MG63 (cell line): Measurements from ENCODE around the gene DAGLA. TPM values are rescaled to one million over a fixed set of nuclear protein-coding genes. Genes with fewer than 3 reads are reported as not detected.
A peak's percentile ranks its signal among the peaks of the same experiment; 100 is the strongest.

ENCODE experiments used
- DNase-seq: peaks from one replicate; pipeline ENCODE4 v3.0.0-alpha.2; 2020
- H3K27me3 ChIP-seq: fragments of 250-450 bp; sonication (Bioruptor Pico); 2 replicates; pipeline ENCODE4 v1.5.1; 2020; ENCODE audit warnings: mild to moderate bottlenecking, moderate library complexity
- H3K36me3 ChIP-seq: fragments of 250-450 bp; sonication (Bioruptor Pico); 2 replicates; pipeline ENCODE4 v1.5.1; 2020; ENCODE audit warnings: mild to moderate bottlenecking, moderate library complexity
- H3K4me3 ChIP-seq: fragments of 250-450 bp; sonication (Bioruptor Pico); 2 replicates; pipeline ENCODE4 v1.5.1; 2020; ENCODE audit warnings: mild to moderate bottlenecking, moderate library complexity
- H3K9me3 ChIP-seq: fragments of 250-450 bp; sonication (Bioruptor Pico); 2 replicates; pipeline ENCODE4 v1.5.1; 2020; ENCODE audit warnings: mild to moderate bottlenecking, moderate library complexity
- total RNA-seq: library from RNA; depleted of rRNA; stranded (reverse); fragments of >200 nt; shearing (Covaris generic); gene quantifications from 2 replicates; pipeline ENCODE4 v1.2.3, GENCODE V29; 2014; ENCODE audit warnings: low replicate concordance

The DAGLA gene
- total RNA-seq, 1 experiment from 2014 or later = 1.3 TPM

- Histone ChIP-seq H3K27me3 (no peaks in the 10 kb centered on the region), H3K4me3 (no peak overlapping the region), H3K9me3 (no peaks in the 10 kb centered on the region), H3K36me3 (no peaks in the 10 kb centered on the region)
- no peak for DNase-seq
These were observed 101.4 kb downstream of the DAGLA start for GRCh38 chr11:61781585-61781984.

DNA sequence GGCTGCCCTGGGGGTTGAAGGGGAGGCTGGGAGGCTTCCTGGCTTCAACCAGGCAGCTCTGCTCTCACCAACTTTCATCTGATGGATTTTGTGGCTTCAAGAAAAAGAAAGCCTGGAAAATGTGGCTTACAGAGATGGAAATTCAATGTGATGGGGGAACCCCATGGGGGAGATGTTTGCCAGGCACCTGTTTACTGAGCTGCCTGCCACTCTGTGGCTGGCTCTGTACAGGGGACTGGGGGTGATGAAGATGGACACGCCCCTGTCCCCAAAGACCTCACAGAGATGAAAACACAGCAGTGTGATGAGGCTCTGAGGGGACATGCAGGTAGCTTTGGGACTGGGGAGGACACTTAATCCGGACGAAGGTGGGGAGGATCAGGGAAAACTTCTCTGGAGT is 102.1 kb downstream of the DAGLA start:
- peaks cover under 1% of the 10 kb centered on the region for H3K36me3 ChIP-seq
- H3K9me3 ChIP-seq = no peaks in the 10 kb centered on the region
- H3K4me3 ChIP-seq = no peak overlapping the region
- no peak for DNase-seq
- no peaks in the 10 kb centered on the region for H3K27me3 ChIP-seq

- no peaks in the 10 kb centered on the region for H3K9me3 ChIP-seq
- H3K4me3 ChIP-seq = no peak overlapping the region
- H3K27me3 ChIP-seq = no peaks in the 10 kb centered on the region
- DNase-seq = no peak
- H3K36me3 ChIP-seq = peaks cover 6% of the 10 kb centered on the region
These were observed 102.7 kb downstream of the DAGLA start for GRCh38 chr11:61782841-61783240.

DNA sequence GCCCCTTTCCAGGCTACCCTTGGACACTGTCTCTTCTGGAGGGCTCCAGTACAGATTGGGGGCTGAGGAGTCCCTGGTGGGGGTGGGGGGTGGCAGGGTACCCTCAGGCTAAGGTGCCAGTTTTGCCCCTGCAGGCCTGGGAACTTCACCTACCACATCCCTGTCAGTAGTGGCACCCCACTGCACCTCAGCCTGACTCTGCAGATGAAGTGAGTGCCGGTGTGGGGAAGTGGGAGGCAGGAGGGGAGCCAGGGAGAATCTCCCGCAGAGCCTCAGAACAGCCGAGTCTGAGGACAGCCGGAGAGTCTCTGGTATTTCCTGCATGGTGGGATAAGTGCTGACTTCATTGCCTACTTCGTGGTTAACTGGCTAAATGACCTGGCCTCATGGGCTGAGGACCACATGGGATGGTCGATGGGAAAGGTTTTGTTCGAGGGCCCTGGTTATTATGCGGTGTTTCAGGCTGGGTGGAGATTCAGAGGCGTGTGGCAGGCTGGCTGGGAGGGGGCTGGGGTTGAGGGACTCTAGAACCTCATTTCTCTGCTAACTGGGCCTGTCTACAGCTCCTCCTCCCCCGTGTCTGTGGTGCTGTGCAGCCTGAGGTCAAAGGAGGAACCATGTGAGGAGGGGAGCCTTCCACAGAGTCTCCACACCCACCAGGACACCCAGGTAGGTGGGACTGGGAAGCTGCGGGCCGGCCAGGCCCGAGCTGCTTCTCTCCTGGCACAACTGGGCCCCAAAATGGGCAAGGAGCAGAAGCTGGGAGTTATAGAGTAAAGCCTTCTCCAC is 103.7 kb downstream of the DAGLA start:
- H3K4me3 ChIP-seq = no peak overlapping the region
- peaks cover 17% of the 10 kb centered on the region for H3K36me3 ChIP-seq
- H3K9me3 ChIP-seq = no peaks in the 10 kb centered on the region
- no peaks in the 10 kb centered on the region for H3K27me3 ChIP-seq
- DNase-seq = no peak

DNA sequence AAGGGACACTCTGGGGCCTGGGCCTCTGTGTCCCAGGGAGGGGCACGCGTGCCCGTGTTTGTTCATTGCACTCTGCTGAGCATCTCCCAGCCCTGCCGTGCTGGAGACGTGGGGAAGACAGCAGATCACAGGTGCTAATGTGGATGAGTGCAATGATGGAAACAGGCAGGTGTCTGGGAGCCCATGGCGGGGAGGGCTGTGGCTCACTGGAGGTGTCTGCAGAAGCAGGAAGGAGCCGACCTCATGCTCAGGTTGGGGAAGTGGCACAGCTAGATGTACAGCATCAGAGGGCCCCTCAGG is 104.3 kb downstream of the DAGLA start:
- H3K4me3 ChIP-seq = no peak overlapping the region
- DNase-seq = no peak
- no peaks in the 10 kb centered on the region for H3K27me3 ChIP-seq
- no peaks in the 10 kb centered on the region for H3K9me3 ChIP-seq
- H3K36me3 ChIP-seq = peaks cover 21% of the 10 kb centered on the region

- Histone ChIP-seq H3K4me3 (no peak overlapping the region), H3K27me3 (no peaks in the 10 kb centered on the region), H3K9me3 (no peaks in the 10 kb centered on the region), H3K36me3 (peaks cover 34% of the 10 kb centered on the region)
- DNase-seq = no peak
These were observed 105.7 kb downstream of the DAGLA start for GRCh38 chr11:61785837-61786402.

- Histone ChIP-seq H3K27me3 (no peaks in the 10 kb centered on the region), H3K9me3 (no peaks in the 10 kb centered on the region), H3K36me3 (peaks cover 41% of the 10 kb centered on the region), H3K4me3 (no peak overlapping the region)
- DNase-seq = peak; percentile 20
These were observed 107.8 kb downstream of the DAGLA start for GRCh38 chr11:61787928-61788491.

DNA sequence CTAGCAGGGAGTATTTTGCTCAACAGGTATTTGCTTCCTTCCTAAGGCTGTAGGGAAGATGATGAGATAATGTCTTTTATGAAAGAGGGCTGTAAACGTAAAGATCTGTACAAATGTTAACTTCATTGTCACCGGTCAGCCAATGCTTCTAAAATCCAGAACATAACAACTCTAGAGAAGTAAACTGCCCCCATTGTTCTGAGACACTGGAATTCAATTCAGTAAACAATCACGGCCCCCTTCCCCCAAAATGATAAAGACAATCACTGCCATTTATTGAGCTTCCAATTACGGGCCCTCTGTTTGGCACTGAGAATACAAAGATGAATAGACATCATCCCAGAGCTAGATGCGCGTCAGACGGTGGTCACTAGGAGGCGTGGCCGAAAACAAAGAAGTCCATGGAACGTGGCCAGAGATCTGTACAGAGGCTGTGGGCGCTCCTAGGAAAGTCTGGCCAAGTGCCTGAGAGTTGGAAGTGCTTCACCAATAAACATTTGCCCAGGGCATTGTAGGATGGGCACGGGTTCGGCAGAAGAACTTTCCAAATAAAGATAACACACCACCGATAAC is 111.6 kb downstream of the DAGLA start:
- H3K36me3 ChIP-seq = peaks cover 66% of the 10 kb centered on the region
- H3K4me3 ChIP-seq = peak overlapping the region; percentile 76

DNA sequence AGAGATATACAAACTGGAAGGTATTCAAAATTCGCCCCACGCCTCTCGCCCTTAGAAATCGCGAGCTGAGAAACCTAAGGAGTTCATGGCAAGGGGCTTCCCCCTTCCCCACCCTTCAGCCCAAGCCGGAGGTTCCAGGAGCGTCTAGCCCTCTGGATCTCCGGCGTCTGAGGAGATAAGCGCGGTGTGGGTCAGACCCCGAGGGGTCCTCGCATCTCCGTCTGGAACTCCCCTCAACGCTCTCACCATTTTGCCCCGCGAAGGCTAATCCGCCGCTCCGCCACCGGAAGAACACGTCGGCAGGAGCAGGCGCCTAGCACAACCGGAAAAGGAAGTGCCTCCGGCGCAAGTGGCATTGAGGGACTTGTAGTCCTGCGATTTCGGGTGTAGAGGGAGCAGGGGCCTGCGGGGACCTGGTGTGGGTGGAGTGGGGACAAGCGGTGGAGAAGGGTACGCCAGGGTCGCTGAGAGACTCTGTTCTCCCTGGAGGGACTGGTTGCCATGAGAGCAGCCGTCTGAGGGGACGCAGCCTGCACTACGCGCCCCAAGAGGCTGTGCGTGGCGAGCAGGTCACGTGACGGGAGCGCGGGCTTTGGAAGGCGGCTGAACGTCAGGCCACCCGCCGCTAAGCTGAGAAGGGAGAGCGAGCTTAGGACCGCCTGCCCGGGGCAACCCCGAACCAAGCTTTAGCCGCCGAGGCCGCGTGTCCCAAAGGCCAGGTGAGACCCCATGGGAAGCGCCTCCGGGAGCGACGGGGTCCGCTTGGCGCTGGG is 112.3 kb downstream of the DAGLA start, which contains the start of the genes FEN1 and TMEM258:
Gene FEN1 (plus strand): TSS at position 602 of the 773 bp plus-strand sequence. CDS start 2,451 bp downstream, outside the sequence.
Gene TMEM258 (minus strand): TSS at position 290 of the 773 bp plus-strand sequence. CDS start 41 bp downstream, at position 249.
- Histone ChIP-seq H3K27me3 (no peaks in the 10 kb centered on the region), H3K9me3 (no peaks in the 10 kb centered on the region), H3K36me3 (peaks cover 68% of the 10 kb centered on the region), H3K4me3 (peak within 1 kb of the TSS; percentile 76)
- peak; percentile 90 for DNase-seq

More for the DNA sequence above, 111.6 kb downstream of the DAGLA start:
- peak; percentile 81 for DNase-seq
- Histone ChIP-seq H3K9me3 (no peaks in the 10 kb centered on the region), H3K27me3 (no peaks in the 10 kb centered on the region)

DNA sequence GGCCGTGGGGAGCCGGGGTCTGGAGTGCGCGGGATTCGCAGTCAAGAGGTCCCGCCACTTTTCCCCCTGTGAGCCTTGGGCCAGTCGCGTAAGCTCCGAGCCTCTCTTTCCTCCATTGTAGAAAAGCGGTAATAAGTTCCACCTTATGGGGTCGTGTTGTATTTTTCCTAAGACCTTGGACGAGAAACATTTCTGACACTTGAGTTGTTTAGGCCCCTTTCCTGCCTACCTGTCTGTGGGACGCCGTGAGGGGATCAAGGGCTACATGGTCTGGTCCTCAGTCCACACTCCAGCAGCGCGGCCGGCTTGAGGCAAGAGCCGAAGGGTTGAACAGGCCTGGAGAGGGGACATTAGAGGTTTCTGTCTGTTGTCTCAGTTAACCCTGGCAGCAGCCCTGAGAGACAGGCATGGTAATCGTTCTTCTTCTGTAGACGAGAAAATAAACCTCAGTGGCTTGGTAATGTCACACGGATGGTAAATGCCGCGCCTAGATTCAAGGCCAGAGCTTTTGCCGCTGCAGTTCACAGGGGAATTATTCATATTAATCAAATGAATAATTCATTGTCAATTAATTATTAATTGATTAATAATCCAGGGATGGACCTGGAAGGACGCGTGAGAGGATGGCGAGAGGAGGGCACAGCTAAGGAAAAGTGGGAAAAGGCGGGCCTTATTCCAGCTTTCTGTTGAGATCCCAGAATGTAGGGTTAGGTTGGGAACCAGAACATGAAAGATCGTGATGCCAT is 113.1 kb downstream of the DAGLA start:
- Histone ChIP-seq H3K27me3 (no peaks in the 10 kb centered on the region), H3K36me3 (peaks cover 68% of the 10 kb centered on the region)
- DNase-seq = no peak

GRCh38 chr11:61793829-61794204 is 113.6 kb downstream of the DAGLA start:
- Histone ChIP-seq H3K27me3 (no peaks in the 10 kb centered on the region), H3K36me3 (peaks cover 68% of the 10 kb centered on the region), H3K4me3 (peak overlapping the region; percentile 76), H3K9me3 (no peaks in the 10 kb centered on the region)
- DNase-seq = peak; percentile 33

More for the DNA sequence above, 113.1 kb downstream of the DAGLA start:
- Histone ChIP-seq H3K9me3 (no peaks in the 10 kb centered on the region), H3K4me3 (peak overlapping the region; percentile 76)

DNA sequence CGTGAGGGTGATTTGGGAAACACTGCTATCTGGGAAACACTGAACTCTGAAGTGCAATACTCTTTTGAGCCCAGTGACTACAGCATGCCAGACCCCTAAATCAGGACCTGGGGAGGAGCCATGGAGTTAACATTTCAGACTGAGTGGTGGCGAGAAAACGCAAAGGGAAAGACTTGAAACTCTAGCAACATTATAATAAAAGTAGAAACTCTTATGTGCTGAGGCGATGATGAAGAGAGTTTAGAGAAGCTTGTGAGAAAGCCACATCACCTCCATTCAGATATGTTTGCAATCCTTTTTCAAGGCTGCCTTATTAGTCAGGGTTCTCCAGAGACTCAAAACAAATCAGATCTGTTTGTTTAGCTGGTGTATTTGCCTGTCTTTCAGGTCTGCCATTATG is 114.4 kb downstream of the DAGLA start:
- H3K27me3 ChIP-seq = no peaks in the 10 kb centered on the region
- H3K4me3 ChIP-seq = peak overlapping the region; percentile 76; the same call in 1 of the 2 replicates
- peaks cover 67% of the 10 kb centered on the region for H3K36me3 ChIP-seq
- no peaks in the 10 kb centered on the region for H3K9me3 ChIP-seq
- DNase-seq = no peak

DNA sequence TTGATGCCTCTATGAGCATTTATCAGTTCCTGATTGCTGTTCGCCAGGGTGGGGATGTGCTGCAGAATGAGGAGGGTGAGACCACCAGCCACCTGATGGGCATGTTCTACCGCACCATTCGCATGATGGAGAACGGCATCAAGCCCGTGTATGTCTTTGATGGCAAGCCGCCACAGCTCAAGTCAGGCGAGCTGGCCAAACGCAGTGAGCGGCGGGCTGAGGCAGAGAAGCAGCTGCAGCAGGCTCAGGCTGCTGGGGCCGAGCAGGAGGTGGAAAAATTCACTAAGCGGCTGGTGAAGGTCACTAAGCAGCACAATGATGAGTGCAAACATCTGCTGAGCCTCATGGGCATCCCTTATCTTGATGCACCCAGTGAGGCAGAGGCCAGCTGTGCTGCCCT is 115.3 kb downstream of the DAGLA start:
- Histone ChIP-seq H3K36me3 (peaks cover 61% of the 10 kb centered on the region), H3K27me3 (no peaks in the 10 kb centered on the region), H3K4me3 (no peak overlapping the region), H3K9me3 (no peaks in the 10 kb centered on the region)
- DNase-seq = no peak

DNA sequence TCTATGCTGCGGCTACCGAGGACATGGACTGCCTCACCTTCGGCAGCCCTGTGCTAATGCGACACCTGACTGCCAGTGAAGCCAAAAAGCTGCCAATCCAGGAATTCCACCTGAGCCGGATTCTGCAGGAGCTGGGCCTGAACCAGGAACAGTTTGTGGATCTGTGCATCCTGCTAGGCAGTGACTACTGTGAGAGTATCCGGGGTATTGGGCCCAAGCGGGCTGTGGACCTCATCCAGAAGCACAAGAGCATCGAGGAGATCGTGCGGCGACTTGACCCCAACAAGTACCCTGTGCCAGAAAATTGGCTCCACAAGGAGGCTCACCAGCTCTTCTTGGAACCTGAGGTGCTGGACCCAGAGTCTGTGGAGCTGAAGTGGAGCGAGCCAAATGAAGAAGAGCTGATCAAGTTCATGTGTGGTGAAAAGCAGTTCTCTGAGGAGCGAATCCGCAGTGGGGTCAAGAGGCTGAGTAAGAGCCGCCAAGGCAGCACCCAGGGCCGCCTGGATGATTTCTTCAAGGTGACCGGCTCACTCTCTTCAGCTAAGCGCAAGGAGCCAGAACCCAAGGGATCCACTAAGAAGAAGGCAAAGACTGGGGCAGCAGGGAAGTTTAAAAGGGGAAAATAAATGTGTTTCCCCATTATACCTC is 115.8 kb downstream of the DAGLA start:
- Histone ChIP-seq H3K9me3 (no peaks in the 10 kb centered on the region), H3K4me3 (no peak overlapping the region), H3K36me3 (peaks cover 57% of the 10 kb centered on the region), H3K27me3 (no peaks in the 10 kb centered on the region)
- DNase-seq = no peak
